Measurements from ENCODE around the gene PTPN4. TPM values are rescaled to one million over a fixed set of nuclear protein-coding genes. Genes with fewer than 3 reads are reported as not detected.
A peak's percentile ranks its signal among the peaks of the same experiment; 100 is the strongest.

Gene PTPN4
- polyA plus RNA-seq, 3 donors = 5.5 to 6.7 (median 5.7) TPM

DNA sequence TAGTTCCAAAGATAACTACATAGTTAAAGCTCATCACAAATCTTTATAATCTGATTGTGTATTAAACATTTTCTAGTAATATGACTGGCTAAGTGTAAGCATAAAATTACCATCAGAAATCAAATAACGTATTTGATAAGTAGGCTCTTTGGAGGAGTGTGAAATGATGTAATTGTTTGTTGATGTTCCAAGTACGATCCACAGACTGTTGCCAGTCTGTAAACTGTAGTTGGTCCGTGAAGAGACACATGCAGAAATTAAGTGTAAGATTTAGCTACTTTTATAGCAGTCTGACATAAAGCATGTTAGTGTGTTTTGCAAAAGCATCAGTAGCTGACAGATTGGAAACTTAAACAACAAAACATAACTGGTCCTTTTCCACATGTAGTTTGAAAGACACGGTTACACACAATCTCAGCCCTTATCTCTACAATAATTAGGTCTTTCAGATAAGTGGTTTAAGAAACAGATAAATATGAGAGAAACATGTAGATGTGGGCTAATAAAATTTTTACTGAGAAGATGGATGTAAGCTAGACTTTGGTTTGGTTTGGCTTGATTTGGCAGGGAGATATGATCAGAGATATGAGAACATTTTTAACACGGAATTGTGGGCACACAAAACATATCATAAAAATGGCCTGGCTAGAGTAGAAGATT is 138.1 kb downstream of the PTPN4 start:
- Mint-ChIP-seq H3K27me3 (ENCODE audit: low read depth in 3 of 3) (no peaks in the 10 kb centered on the region), H3K36me3 (peaks cover 28 to 37% of the 10 kb centered on the region in 2 donors), H3K9me3 (peaks cover 0 to 13% (median 5%) of the 10 kb centered on the region in 7 donors), H3K27ac (no peak overlapping the region), H3K4me3 (no peak overlapping the region), H3K4me1 (no peaks in the 10 kb centered on the region)
- Histone ChIP-seq H3K4me3 (replicated peaks in 1 of 3; ENCODE audit: low read depth in 2 of 3, low read length in 3 of 3) (no peak overlapping the region), H3K9ac (ENCODE audit: insufficient read depth, low read length, poor library complexity, severe bottlenecking) (no peak overlapping the region), H4K20me1 (ENCODE audit: insufficient read depth, low read length) (no peaks in the 10 kb centered on the region), H3K9me3 (replicated peaks in 1 of 2; ENCODE audit: control insufficient read depth in 1 of 2, insufficient read depth in 1 of 2, low read length in 2 of 2) (peaks cover 0 to 5% of the 10 kb centered on the region in 2 donors), H3K27me3 (ENCODE audit: control insufficient read depth in 2 of 2, insufficient read depth in 2 of 2, low read length in 2 of 2) (no peaks in the 10 kb centered on the region), H2AFZ (ENCODE audit: insufficient read depth, low read depth, low read length, poor library complexity, severe bottlenecking) (no peak overlapping the region), H3K4me2 (replicated peaks; ENCODE audit: extremely low read depth, low read length, poor library complexity, severe bottlenecking) (no peak overlapping the region), H3K27ac (ENCODE audit: low read depth in 1 of 2, low read length in 2 of 2) (no peak overlapping the region), H3K4me1 (ENCODE audit: control insufficient read depth in 1 of 2, insufficient read depth in 2 of 2, low read length in 2 of 2) (no peaks in the 10 kb centered on the region), H3K36me3 (replicated peaks in 1 of 2; ENCODE audit: control insufficient read depth in 1 of 2, insufficient read depth in 2 of 2, low read length in 2 of 2) (peaks cover 2 to 16% of the 10 kb centered on the region in 2 donors), H3K79me2 (ENCODE audit: insufficient read depth, low read length) (no peaks in the 10 kb centered on the region)
- TF ChIP-seq, protein P1, sequence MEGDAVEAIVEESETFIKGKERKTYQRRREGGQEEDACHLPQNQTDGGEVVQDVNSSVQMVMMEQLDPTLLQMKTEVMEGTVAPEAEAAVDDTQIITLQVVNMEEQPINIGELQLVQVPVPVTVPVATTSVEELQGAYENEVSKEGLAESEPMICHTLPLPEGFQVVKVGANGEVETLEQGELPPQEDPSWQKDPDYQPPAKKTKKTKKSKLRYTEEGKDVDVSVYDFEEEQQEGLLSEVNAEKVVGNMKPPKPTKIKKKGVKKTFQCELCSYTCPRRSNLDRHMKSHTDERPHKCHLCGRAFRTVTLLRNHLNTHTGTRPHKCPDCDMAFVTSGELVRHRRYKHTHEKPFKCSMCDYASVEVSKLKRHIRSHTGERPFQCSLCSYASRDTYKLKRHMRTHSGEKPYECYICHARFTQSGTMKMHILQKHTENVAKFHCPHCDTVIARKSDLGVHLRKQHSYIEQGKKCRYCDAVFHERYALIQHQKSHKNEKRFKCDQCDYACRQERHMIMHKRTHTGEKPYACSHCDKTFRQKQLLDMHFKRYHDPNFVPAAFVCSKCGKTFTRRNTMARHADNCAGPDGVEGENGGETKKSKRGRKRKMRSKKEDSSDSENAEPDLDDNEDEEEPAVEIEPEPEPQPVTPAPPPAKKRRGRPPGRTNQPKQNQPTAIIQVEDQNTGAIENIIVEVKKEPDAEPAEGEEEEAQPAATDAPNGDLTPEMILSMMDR (IDR thresholded peaks at IDR 0.05) = no peak
- WGBS (ENCODE audit: insufficient coverage) = 100% methylated on average over 1 of the region's 5 CpGs
- intact Hi-C loops (cut with micrococcal nuclease) = no loop called here
- no peak for DNase-seq

DNA sequence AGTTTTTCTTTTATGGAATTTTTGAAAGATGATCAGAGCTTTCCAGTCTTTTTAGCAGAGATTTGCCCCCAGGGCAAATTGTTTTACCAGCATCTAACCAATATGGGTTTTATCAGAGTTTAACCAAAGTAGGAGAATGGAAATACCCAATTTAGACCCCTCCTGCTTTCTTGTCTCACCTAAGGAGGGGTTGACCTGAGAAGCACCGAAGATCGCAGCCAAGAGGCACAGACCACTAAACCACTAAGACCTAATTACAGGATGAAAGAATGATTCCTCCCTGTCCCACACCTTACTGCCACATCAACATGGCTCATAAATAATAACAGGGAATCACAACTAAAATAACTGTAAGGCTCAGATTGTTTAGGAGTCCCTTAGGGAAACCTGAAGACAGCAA is 141.3 kb downstream of the PTPN4 start:
- Mint-ChIP-seq H3K4me1 (no peaks in the 10 kb centered on the region), H3K27ac (peak overlapping the region in 1 of 7 donors; percentile 26), H3K4me3 (no peak overlapping the region), H3K36me3 (peaks cover 29 to 41% of the 10 kb centered on the region in 2 donors), H3K9me3 (peaks cover 9 to 21% (median 15%) of the 10 kb centered on the region in 7 donors), H3K27me3 (ENCODE audit: low read depth in 3 of 3) (peaks cover 1 to 2% (median 2%) of the 10 kb centered on the region in 3 donors)
- intact Hi-C loops (cut with micrococcal nuclease) = no loop called here
- WGBS (ENCODE audit: insufficient coverage) = 100% methylated on average over 2 of the region's 2 CpGs
- TF ChIP-seq, protein P1 (IDR thresholded peaks at IDR 0.05) = no peak
- Histone ChIP-seq H3K9ac (ENCODE audit: insufficient read depth, low read length, poor library complexity, severe bottlenecking) (no peak overlapping the region), H3K4me2 (replicated peaks; ENCODE audit: extremely low read depth, low read length, poor library complexity, severe bottlenecking) (no peak overlapping the region), H3K4me1 (ENCODE audit: control insufficient read depth in 1 of 2, insufficient read depth in 2 of 2, low read length in 2 of 2) (no peaks in the 10 kb centered on the region), H2AFZ (ENCODE audit: insufficient read depth, low read depth, low read length, poor library complexity, severe bottlenecking) (no peak overlapping the region), H4K20me1 (ENCODE audit: insufficient read depth, low read length) (no peaks in the 10 kb centered on the region), H3K27me3 (ENCODE audit: control insufficient read depth in 2 of 2, insufficient read depth in 2 of 2, low read length in 2 of 2) (no peaks in the 10 kb centered on the region), H3K9me3 (replicated peaks in 1 of 2; ENCODE audit: control insufficient read depth in 1 of 2, insufficient read depth in 1 of 2, low read length in 2 of 2) (peaks cover 12 to 14% of the 10 kb centered on the region in 2 donors), H3K36me3 (replicated peaks in 1 of 2; ENCODE audit: control insufficient read depth in 1 of 2, insufficient read depth in 2 of 2, low read length in 2 of 2) (peaks cover 2 to 19% of the 10 kb centered on the region in 2 donors), H3K79me2 (ENCODE audit: insufficient read depth, low read length) (no peaks in the 10 kb centered on the region), H3K4me3 (replicated peaks in 1 of 3; ENCODE audit: low read depth in 2 of 3, low read length in 3 of 3) (no peak overlapping the region), H3K27ac (ENCODE audit: low read depth in 1 of 2, low read length in 2 of 2) (no peak overlapping the region)
- no peak for DNase-seq

Data from CD14-positive monocyte (primary cell).